Transverse colon (tissue), 3 donors: ENCODE results near the gene GLOD5.

Experiments used
- EP300 ChIP-seq: sonication (generic); formaldehyde crosslinking; IDR thresholded peaks from one replicate; pipeline ENCODE4 v1.6.1; 2017; ENCODE audit warnings: antibody characterized with exemption, low read depth
- POLR2A ChIP-seq: fragments of 450-650 bp; IDR thresholded peaks from one replicate; pipeline ENCODE4 v1.6.1; 2016; ENCODE audit warnings: antibody characterized with exemption, mild to moderate bottlenecking, moderate library complexity
- TF ChIP-seq, protein P1 (sequence below), 5 experiments: fragments of 200-600 bp in 3 of 5; fragments of 450-650 bp in 2 of 5; sonication (generic) in 3 of 5; IDR thresholded peaks; 1 replicate in 2 of 5; 2 replicates in 3 of 5; pipeline ENCODE4 v1.5.1; 2016 to 2017; ENCODE audit warnings: antibody characterized with exemption in 5 of 5, inconsistent platforms in 3 of 5, mild to moderate bottlenecking in 2 of 5, moderate library complexity in 1 of 5

DNA sequence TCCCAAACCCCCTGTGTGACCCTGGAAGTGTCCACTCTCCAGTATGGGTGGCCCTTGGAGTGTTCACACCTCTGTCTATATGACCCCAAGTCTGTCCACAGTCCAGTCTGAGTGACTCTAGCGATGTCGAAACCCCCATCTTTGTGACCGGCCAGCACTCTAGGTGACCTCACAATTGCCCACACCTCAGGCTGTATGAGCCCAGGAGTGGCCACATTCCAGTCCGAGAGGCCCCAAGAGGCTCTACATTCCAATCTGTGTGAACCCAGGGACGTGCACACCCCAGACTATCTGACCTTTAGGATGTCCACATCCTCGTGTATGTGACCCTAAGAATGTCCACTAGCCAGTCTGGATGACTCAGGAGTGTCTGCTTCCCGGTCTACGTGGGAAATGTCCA, 7.3 kb upstream of the GLOD5 start:
- TF ChIP-seq POLR2A (no peak), EP300 (no peak)
- TF ChIP-seq, protein P1, sequence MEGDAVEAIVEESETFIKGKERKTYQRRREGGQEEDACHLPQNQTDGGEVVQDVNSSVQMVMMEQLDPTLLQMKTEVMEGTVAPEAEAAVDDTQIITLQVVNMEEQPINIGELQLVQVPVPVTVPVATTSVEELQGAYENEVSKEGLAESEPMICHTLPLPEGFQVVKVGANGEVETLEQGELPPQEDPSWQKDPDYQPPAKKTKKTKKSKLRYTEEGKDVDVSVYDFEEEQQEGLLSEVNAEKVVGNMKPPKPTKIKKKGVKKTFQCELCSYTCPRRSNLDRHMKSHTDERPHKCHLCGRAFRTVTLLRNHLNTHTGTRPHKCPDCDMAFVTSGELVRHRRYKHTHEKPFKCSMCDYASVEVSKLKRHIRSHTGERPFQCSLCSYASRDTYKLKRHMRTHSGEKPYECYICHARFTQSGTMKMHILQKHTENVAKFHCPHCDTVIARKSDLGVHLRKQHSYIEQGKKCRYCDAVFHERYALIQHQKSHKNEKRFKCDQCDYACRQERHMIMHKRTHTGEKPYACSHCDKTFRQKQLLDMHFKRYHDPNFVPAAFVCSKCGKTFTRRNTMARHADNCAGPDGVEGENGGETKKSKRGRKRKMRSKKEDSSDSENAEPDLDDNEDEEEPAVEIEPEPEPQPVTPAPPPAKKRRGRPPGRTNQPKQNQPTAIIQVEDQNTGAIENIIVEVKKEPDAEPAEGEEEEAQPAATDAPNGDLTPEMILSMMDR (IDR thresholded peaks at IDR 0.05), result no peak
